Transverse colon (tissue), 4 donors: ENCODE data around the gene TMED8. TPM values are rescaled to one million over a fixed set of nuclear protein-coding genes. Genes with fewer than 3 reads are reported as not detected.
A peak's percentile ranks its signal among the peaks of the same experiment; 100 is the strongest.

ENCODE experiments used
- DNase-seq: peaks from one replicate; pipeline ENCODE4 v3.0.0-alpha.2; 2019
- H3K27ac ChIP-seq, 4 donors: fragments of 200-600 bp; sonication (generic); 2 replicates each; pipeline ENCODE4 v1.5.1; 2016 to 2018; ENCODE audit warnings: inconsistent platforms in 4 of 4
- H3K27me3 ChIP-seq: fragments of 200-600 bp; sonication (generic); 2 replicates; pipeline ENCODE4 v1.5.1; 2017; ENCODE audit warnings: inconsistent platforms
- H3K36me3 ChIP-seq, 4 donors: fragments of 200-600 bp; sonication (generic); 2 replicates each; pipeline ENCODE4 v1.5.1; 2017 to 2019; ENCODE audit warnings: inconsistent platforms in 4 of 4
- H3K4me1 ChIP-seq, 4 donors: fragments of 200-600 bp; sonication (generic); 2 replicates each; pipeline ENCODE4 v1.5.1; 2017 to 2020; ENCODE audit warnings: inconsistent platforms in 4 of 4
- H3K4me3 ChIP-seq, 4 donors: fragments of 200-600 bp; sonication (generic); 1 replicate in 1 of 4; 2 replicates in 3 of 4; pipeline versions ENCODE4 v1.5.1 to v1.6.1; 2017 to 2019; ENCODE audit warnings: inconsistent platforms in 4 of 4
- H3K9me3 ChIP-seq, 2 donors: fragments of 200-600 bp; sonication (generic); 2 replicates each; pipeline ENCODE4 v1.5.1; 2017 to 2019; ENCODE audit warnings: inconsistent platforms in 2 of 2
- CTCF ChIP-seq, 5 experiments: fragments of 200-600 bp in 3 of 5; fragments of 450-650 bp in 2 of 5; sonication (generic) in 3 of 5; IDR thresholded peaks; 1 replicate in 2 of 5; 2 replicates in 3 of 5; pipeline ENCODE4 v1.5.1; 2016 to 2017; ENCODE audit warnings: antibody characterized with exemption in 5 of 5, inconsistent platforms in 3 of 5, mild to moderate bottlenecking in 2 of 5, moderate library complexity in 1 of 5
- EP300 ChIP-seq: sonication (generic); formaldehyde crosslinking; IDR thresholded peaks from one replicate; pipeline ENCODE4 v1.6.1; 2017; ENCODE audit warnings: antibody characterized with exemption, low read depth
- POLR2A ChIP-seq: fragments of 450-650 bp; IDR thresholded peaks from one replicate; pipeline ENCODE4 v1.6.1; 2016; ENCODE audit warnings: antibody characterized with exemption, mild to moderate bottlenecking, moderate library complexity
- POLR2AphosphoS5 ChIP-seq, 3 donors: sonication (generic); formaldehyde crosslinking; IDR thresholded peaks; one replicate each; pipeline ENCODE4 v1.6.1; 2016; ENCODE audit warnings: antibody characterized with exemption in 3 of 3
- WGBS, 2 donors: methylation state at CpG; one replicate each; pipeline ENCODE4 v1.1.5; 2018; ENCODE audit warnings: low coverage in 1 of 2; 5-methylcytosine and 5-hydroxymethylcytosine counted together
- in situ Hi-C, 4 donors: fragments of 200-750 bp; cut with MboI; loops; one replicate each; pipeline versions ENCODE4 v1.15.0 to v1.15.1; 2017; ENCODE audit warnings: low sequenced_read_pairs in 3 of 4, low pct_ligation_motif_present in 1 of 4, low pct_unique_long_range_greater_than_20kb in 1 of 4
- intact Hi-C: fragments of 100-400 bp; cut with DNase I; formaldehyde crosslinking; loops from one replicate; pipeline ENCODE4 v1.15.1; 2023; ENCODE audit warnings: low total_unique reads
- total RNA-seq, 4 donors: library from RNA; depleted of rRNA; stranded (reverse); fragments of >200 nt; gene quantifications; one replicate each; pipeline ENCODE4 v1.1.0, GENCODE V29; 2016

TMED8 gene
- total RNA-seq, 4 donors from 2014 or later = 4.9 to 9.2 (median 6.2) TPM

DNA sequence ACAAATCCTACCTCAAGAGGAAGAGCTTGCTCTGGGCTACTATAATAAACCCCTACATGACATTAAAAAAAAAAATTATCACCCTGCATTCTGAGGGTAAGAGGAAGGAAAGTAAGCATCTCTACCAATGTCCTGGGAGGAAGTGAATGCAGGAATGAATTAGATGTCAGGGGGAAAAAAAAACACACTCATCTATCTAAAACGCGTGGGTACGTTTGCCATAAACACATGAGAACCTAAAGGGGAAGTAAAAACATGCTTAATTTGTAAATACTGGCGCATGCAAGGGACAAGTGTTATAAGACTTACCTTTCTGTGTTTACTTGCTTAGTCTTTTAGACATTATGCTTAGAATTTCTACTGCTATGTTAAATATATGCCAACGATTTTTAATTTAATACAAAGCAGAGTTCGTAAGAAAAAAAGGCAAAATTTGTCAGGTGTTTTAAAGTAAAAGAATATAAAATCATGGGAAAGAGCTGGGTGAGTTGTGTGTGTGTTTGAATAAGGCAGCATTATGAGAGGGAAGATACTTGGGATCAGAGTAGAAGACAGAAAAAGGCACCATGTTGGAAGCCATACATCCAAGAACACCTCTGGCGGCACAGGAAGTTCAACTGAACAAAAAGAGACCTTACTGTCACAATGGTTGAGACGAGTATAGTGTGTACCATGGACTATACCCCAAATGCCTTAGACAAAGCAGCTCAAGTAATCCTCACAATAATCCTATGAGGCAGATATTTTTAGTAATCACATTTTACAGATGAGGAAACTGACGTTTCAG lies 1.5 kb downstream of the TMED8 start:
- peaks cover 0 to 23% (median 16%) of the 10 kb centered on the region in 4 donors for H3K4me1 ChIP-seq
- H3K9me3 ChIP-seq = no peaks in the 10 kb centered on the region
- TF ChIP-seq CTCF (IDR thresholded peaks at IDR 0.05) (no peak), POLR2A (no peak), POLR2AphosphoS5 (IDR thresholded peaks at IDR 0.05) (no peak), EP300 (no peak)
- intact Hi-C loops (no loop called here), in situ Hi-C loops (no loop called here)
- H3K36me3 ChIP-seq = no peaks in the 10 kb centered on the region
- peak overlapping the region in 1 of 4 donors; percentile 89 for H3K27ac ChIP-seq
- no peak for DNase-seq
- H3K4me3 ChIP-seq = peak overlapping the region in 1 of 4 donors; percentile 99
- 64 to 84% methylated on average over 6 to 9 of the region's 9 CpGs for WGBS, 2 donors
- H3K27me3 ChIP-seq = no peaks in the 10 kb centered on the region

DNA sequence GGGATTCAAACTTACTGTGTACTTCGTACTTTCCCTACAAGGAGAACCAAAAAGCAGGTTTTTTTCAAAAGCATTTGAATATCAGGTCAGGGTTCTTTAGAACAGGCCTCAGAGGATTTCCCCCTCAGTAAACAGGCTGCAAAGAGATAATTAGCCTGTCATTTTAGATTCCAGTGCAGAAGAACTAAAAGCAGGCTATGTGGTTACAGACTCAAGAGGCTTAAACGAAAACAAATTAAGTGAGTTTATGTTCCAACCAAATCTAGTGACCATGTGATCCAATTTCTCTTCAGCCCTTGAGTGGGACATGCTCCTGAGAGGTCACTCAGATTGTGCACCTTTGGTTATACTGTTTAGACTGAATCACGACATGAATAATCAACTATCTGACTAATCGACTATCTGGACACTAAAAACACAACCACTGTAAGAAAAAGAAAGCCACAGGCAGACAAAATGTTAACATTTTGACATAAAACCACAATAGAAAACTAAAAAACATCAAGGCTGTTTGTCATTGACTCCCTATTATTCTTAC lies 4.5 kb downstream of the TMED8 start:
- no peak for TF ChIP-seq POLR2A
- no peak for TF ChIP-seq POLR2AphosphoS5 (IDR thresholded peaks at IDR 0.05)
- TF ChIP-seq CTCF (IDR thresholded peaks at IDR 0.05) = no peak
- no peak for TF ChIP-seq EP300
- no peaks in the 10 kb centered on the region for H3K36me3 ChIP-seq
- H3K27me3 ChIP-seq = no peaks in the 10 kb centered on the region
- peaks cover 0 to 18% (median 12%) of the 10 kb centered on the region in 4 donors for H3K4me1 ChIP-seq
- no peak overlapping the region for H3K27ac ChIP-seq
- DNase-seq = no peak
- in situ Hi-C loops = no loop called here
- 52 to 57% methylated on average over 4 of the region's 4 CpGs for WGBS, 2 donors
- H3K4me3 ChIP-seq = no peak overlapping the region
- intact Hi-C loops = no loop called here
- no peaks in the 10 kb centered on the region for H3K9me3 ChIP-seq

- H3K4me1 ChIP-seq = no peaks in the 10 kb centered on the region
- 63% methylated on average over 1 of the region's 1 CpG; no CpG with 5 or more reads in 1 of the 2 donors for WGBS, 2 donors
- H3K36me3 ChIP-seq = no peaks in the 10 kb centered on the region
- in situ Hi-C loops = no loop called here
- H3K4me3 ChIP-seq = no peak overlapping the region
- H3K9me3 ChIP-seq = no peaks in the 10 kb centered on the region
- TF ChIP-seq CTCF (IDR thresholded peaks at IDR 0.05) (no peak), EP300 (no peak), POLR2AphosphoS5 (IDR thresholded peaks at IDR 0.05) (no peak), POLR2A (no peak)
- H3K27ac ChIP-seq = no peak overlapping the region
- intact Hi-C loops = no loop called here
- no peaks in the 10 kb centered on the region for H3K27me3 ChIP-seq
- no peak for DNase-seq
Measured at GRCh38 chr14:77369285-77369684, 7.6 kb downstream of the TMED8 start.

DNA sequence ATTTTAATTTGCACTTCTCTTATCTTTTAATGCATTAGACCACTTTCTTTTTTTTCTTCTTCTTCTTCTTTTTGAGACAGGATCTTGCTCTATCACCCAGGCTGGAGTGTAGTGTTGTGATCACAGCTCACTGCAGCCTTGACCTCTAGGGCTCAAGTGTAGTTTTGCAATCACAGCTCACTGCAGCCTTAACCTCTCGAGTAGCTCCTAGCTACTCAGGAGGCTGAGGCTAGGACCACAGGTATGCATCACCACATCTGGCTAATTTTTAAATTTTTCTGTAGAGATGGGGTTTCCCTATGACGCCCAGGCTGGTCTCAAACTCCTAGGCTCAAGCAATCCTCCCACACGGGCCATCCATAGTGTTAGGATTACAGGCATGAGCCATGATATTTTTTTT lies 12.7 kb downstream of the TMED8 start:
- no peak for DNase-seq
- intact Hi-C loops (no loop called here), in situ Hi-C loops (no loop called here)
- Histone ChIP-seq H3K27me3 (no peaks in the 10 kb centered on the region), H3K27ac (no peak overlapping the region), H3K4me1 (no peaks in the 10 kb centered on the region), H3K4me3 (no peak overlapping the region), H3K36me3 (no peaks in the 10 kb centered on the region), H3K9me3 (no peaks in the 10 kb centered on the region)
- TF ChIP-seq POLR2AphosphoS5 (IDR thresholded peaks at IDR 0.05) (no peak), POLR2A (no peak), EP300 (no peak), CTCF (IDR thresholded peaks at IDR 0.05) (no peak)
- 71 to 92% methylated on average over 1 to 3 of the region's 3 CpGs for WGBS, 2 donors
